Measurements from ENCODE around the gene SLC29A2.

The SLC29A2 gene

GRCh38 chr11:66346476-66347424 is 24.8 kb downstream of the SLC29A2 start:
- peak in 2 of 4 experiments; percentile 19 to 30 for DNase-seq

- no peak for DNase-seq
Observed at GRCh38 chr11:66345316-66345649, 26.3 kb downstream of the SLC29A2 start.

- DNase-seq: peak; percentile 97 to 98 (median 98)
Observed at GRCh38 chr11:66344550-66345315, 26.8 kb downstream of the SLC29A2 start, which contains the start of gene BRMS1. BRMS1 (minus strand) TSS chr11:66345104; CDS start chr11:66342234, 2,870 bp downstream.

- no peak for DNase-seq
Observed at GRCh38 chr11:66343176-66343575, 28.4 kb downstream of the SLC29A2 start.

GRCh38 chr11:66341502-66342126 is 29.9 kb downstream of the SLC29A2 start:
- no peak for DNase-seq

- DNase-seq: no peak
Observed at GRCh38 chr11:66340596-66341501, 30.7 kb downstream of the SLC29A2 start.

- DNase-seq: no peak
Observed at GRCh38 chr11:66339686-66340483, 31.7 kb downstream of the SLC29A2 start.

GRCh38 chr11:66339162-66339675 is 32.3 kb downstream of the SLC29A2 start:
- DNase-seq: no peak

- no peak for DNase-seq
Observed at GRCh38 chr11:66338276-66339161, 33.0 kb downstream of the SLC29A2 start.

GRCh38 chr11:66337103-66337899 is 34.3 kb downstream of the SLC29A2 start:
- DNase-seq: no peak

- DNase-seq: peak; percentile 80 to 87 (median 84)
Observed at GRCh38 chr11:66336234-66337102, 35.1 kb downstream of the SLC29A2 start, which contains the start of gene RIN1. RIN1 (minus strand) TSS chr11:66336434; CDS start chr11:66336402, 32 bp downstream.

- DNase-seq: peak; percentile 14 to 58 (median 40)
Observed at GRCh38 chr11:66335531-66336233, 35.9 kb downstream of the SLC29A2 start.

GRCh38 chr11:66334605-66335442 is 36.7 kb downstream of the SLC29A2 start:
- peak; percentile 56 to 76 (median 68) for DNase-seq

- peak in 1 of 4 experiments; percentile 1 for DNase-seq
Observed at GRCh38 chr11:66333896-66334604, 37.5 kb downstream of the SLC29A2 start.

GRCh38 chr11:66333220-66333877 is 38.2 kb downstream of the SLC29A2 start:
- DNase-seq: no peak

All from suppressor macrophage (primary cell).